CD4-positive, alpha-beta memory T cell (primary cell): Measurements from ENCODE around the gene LMF2. TPM values are rescaled to one million over a fixed set of nuclear protein-coding genes. Genes with fewer than 3 reads are reported as not detected.
A peak's percentile ranks its signal among the peaks of the same experiment; 100 is the strongest.

Experiments
- CTCF ChIA-PET: fragments of 350-600 bp; sonication (Branson Sonifier 250); formaldehyde crosslinking; loops from one replicate; lab custom pipeline; 2021; ENCODE audit warnings: inconsistent platforms; ENCODE audit not compliant: partially characterized antibody; lab: Charles Lee
- POLR2A ChIA-PET: fragments of 350-600 bp; sonication (Branson Sonifier 250); formaldehyde crosslinking; loops from one replicate; lab custom pipeline; 2021; ENCODE audit not compliant: partially characterized antibody; lab: Charles Lee
- DNase-seq, 5 donors: peaks; one replicate each; pipeline versions ENCODE4 v3.0.0 to v3.0.0-alpha.2; 2020 to 2022; ENCODE audit warnings: mixed read lengths in 1 of 5
- H3K27ac ChIP-seq: one replicate; pipeline ENCODE4 v1.7.0; 2013; ENCODE audit warnings: low read depth, low read length
- H3K27me3 ChIP-seq: 2 replicates; pipeline ENCODE4 v1.7.0; 2013; ENCODE audit warnings: mild to moderate bottlenecking, low read length, moderate library complexity; ENCODE audit not compliant: insufficient read depth
- H3K36me3 ChIP-seq: 2 replicates; pipeline ENCODE4 v1.7.0; 2013; ENCODE audit warnings: mild to moderate bottlenecking, low read length, moderate library complexity; ENCODE audit not compliant: insufficient read depth
- H3K4me1 ChIP-seq: 2 replicates; pipeline ENCODE4 v1.7.0; 2013; ENCODE audit warnings: mild to moderate bottlenecking, low read length, moderate library complexity; ENCODE audit not compliant: insufficient read depth
- H3K4me3 ChIP-seq, 2 donors: one replicate each; pipeline ENCODE4 v1.7.0; 2013; ENCODE audit warnings: low read length in 2 of 2, mild to moderate bottlenecking in 1 of 2
- H3K9me3 ChIP-seq, 2 donors: one replicate each; pipeline ENCODE4 v1.7.0; 2013; ENCODE audit warnings: low read length in 2 of 2, control low read depth in 1 of 2; ENCODE audit not compliant: control insufficient read depth in 1 of 2
- H3K27ac Mint-ChIP-seq, 7 donors: one replicate each; pipeline ENCODE4 v1.8.0; 2020 to 2021; ENCODE audit warnings: mixed read lengths in 7 of 7, mild to moderate bottlenecking in 6 of 7, inconsistent platforms in 3 of 7, moderate library complexity in 3 of 7
- H3K27me3 Mint-ChIP-seq, 2 donors: one replicate each; pipeline ENCODE4 v1.8.0; 2020 to 2021; ENCODE audit warnings: mixed read lengths in 2 of 2
- H3K36me3 Mint-ChIP-seq, 2 donors: one replicate each; pipeline ENCODE4 v1.8.0; 2020 to 2021; ENCODE audit warnings: mixed read lengths in 2 of 2, inconsistent platforms in 1 of 2, mild to moderate bottlenecking in 1 of 2
- H3K4me1 Mint-ChIP-seq, 4 donors: one replicate each; pipeline ENCODE4 v1.8.0; 2020 to 2021; ENCODE audit warnings: mixed read lengths in 4 of 4, mild to moderate bottlenecking in 1 of 4
- H3K4me3 Mint-ChIP-seq, 8 donors: one replicate each; pipeline ENCODE4 v1.8.0; 2020 to 2021; ENCODE audit warnings: mixed read lengths in 8 of 8, mild to moderate bottlenecking in 7 of 8, moderate library complexity in 6 of 8, inconsistent platforms in 3 of 8
- H3K9me3 Mint-ChIP-seq, 8 donors: one replicate each; pipeline ENCODE4 v1.8.0; 2020 to 2021; ENCODE audit warnings: mixed read lengths in 8 of 8, mild to moderate bottlenecking in 5 of 8, inconsistent platforms in 3 of 8, moderate library complexity in 1 of 8
- intact Hi-C: fragments of 100-400 bp; cut with micrococcal nuclease; formaldehyde crosslinking; loops from one replicate; pipeline ENCODE4 v1.15.1; 2023
- polyA plus RNA-seq, 2 donors: library from polyadenylated mRNA; unstranded; fragments of 300-500 nt; fragmentation: Illumina TruSeq; gene quantifications; one replicate each; pipeline ENCODE4 v1.2.3, GENCODE V29; 2021
- total RNA-seq, 2 experiments: library from RNA; stranded (reverse); gene quantifications; one replicate each; pipeline ENCODE4 v1.2.3, GENCODE V29; 2021

LMF2 gene
- total and polyA plus RNA-seq, 4 experiments from 2014 or later, result 21.7 to 155 (median 93.1) TPM

DNA sequence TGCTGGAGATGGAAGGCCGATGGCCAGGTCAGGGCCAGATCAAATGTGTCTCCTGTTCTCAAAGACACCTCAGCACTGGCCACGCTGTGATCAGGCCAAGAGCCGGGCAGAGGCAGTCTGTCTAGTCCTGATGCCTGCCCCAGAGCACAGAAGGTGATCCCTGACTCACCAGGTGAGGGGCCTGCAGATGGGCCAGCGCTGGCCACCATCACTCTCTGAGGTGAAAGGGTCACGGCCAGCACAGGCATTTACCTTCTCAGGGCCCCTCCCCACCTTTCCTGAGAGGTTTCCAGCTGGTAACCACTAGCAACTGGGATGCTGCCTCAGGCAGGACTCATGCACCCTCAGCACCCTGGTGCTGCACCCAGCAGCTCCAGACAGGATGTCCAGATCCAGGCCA is 35.5 kb downstream of the LMF2 start:
- POLR2A ChIA-PET, result interaction anchor here (0.9 to 8.1 kb wide), 10 partner anchors 11 to 228 kb away, joined by 3 to 71 read pairs (median 19); partner anchors contain the start of genes ADM2, HDAC10, LMF2 and NCAPH2
- CTCF ChIA-PET, result interaction anchor here (0.9 to 2.7 kb wide), 4 partner anchors 21 to 103 kb away, joined by 4 to 13 read pairs (median 5); partner anchors contain the start of gene SCO2
- intact Hi-C loops, result loop anchor here (5.0 to 10.0 kb wide), 2 partner anchors 110 to 217 kb away; partner anchors contain the start of genes CHKB and HDAC10
- H3K9me3 ChIP-seq, result no peaks in the 10 kb centered on the region
- H3K9me3 Mint-ChIP-seq, result no peaks in the 10 kb centered on the region
- no peak for DNase-seq
- H3K27ac Mint-ChIP-seq, result peak overlapping the region; percentile 65 to 98 (median 89)
- peak overlapping the region; percentile 59 to 97 (median 72) for H3K4me3 Mint-ChIP-seq
- peaks cover 64% of the 10 kb centered on the region for H3K4me1 ChIP-seq
- H3K4me3 ChIP-seq, result peak overlapping the region in 1 of 2 donors; percentile 1
- peak overlapping the region; percentile 75 for H3K27ac ChIP-seq
- peaks cover 32 to 73% (median 53%) of the 10 kb centered on the region in 4 donors for H3K4me1 Mint-ChIP-seq
- H3K27me3 ChIP-seq, result no peaks in the 10 kb centered on the region
- H3K27me3 Mint-ChIP-seq, result no peaks in the 10 kb centered on the region
- H3K36me3 ChIP-seq, result peaks cover 8% of the 10 kb centered on the region
- peaks cover 6 to 24% of the 10 kb centered on the region in 2 donors for H3K36me3 Mint-ChIP-seq

DNA sequence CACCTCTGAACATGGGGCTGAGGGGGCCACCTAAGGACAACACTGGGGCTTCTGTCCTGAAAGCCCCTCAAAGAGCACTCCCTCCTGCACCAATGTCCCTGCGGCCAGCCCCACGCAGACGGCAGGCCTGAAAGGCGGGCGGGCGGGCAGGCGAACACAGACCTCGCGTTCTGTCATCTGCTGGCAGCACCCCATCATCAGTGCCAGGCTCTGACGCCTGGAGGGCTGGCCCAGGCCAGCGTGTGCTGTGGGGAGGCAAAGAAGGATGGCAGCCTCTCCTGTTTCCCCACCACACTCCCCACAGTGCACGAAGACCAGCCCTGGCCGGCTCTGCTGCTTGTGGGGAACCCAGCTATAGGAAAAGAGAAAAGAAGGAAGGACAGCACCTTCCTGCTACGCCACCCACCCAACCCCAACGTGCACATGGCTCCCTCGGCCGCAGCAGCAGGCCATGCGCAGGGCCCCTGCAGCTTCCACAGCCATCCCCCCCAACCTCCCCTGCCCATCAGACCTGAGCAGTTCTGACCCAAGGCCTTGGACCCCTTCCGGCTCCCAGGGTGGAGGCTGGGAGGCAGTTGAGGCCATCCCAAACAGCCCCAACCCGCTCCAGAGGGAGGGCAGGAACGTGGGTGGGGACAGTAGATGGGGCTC is 36.2 kb downstream of the LMF2 start:
- peak overlapping the region; percentile 40 to 43 for H3K4me3 ChIP-seq
- H3K4me3 Mint-ChIP-seq, result peak overlapping the region; percentile 52 to 86 (median 82)
- H3K9me3 ChIP-seq, result no peaks in the 10 kb centered on the region
- H3K9me3 Mint-ChIP-seq, result no peaks in the 10 kb centered on the region
- H3K27me3 ChIP-seq, result no peaks in the 10 kb centered on the region
- ChIA-PET POLR2A (interaction anchor here (1.3 to 8.1 kb wide), 11 partner anchors 8 to 227 kb away, joined by 5 to 71 read pairs (median 21); partner anchors contain the start of genes ADM2, LMF2, NCAPH2 and SCO2), CTCF (interaction anchor here (1.2 to 3.8 kb wide), 9 partner anchors 8 to 149 kb away, joined by 3 to 29 read pairs (median 4); partner anchors contain the start of gene SCO2)
- DNase-seq, result peak in 1 of 5 donors; percentile 35
- peaks cover 15% of the 10 kb centered on the region for H3K36me3 ChIP-seq
- intact Hi-C loops, result loop anchor here (5.0 to 10.0 kb wide), 2 partner anchors 111 to 217 kb away; partner anchors contain the start of genes CHKB and HDAC10
- H3K4me1 ChIP-seq, result peaks cover 64% of the 10 kb centered on the region
- H3K36me3 Mint-ChIP-seq, result peaks cover 11 to 29% of the 10 kb centered on the region in 2 donors
- peak overlapping the region; percentile 89 to 98 (median 96) for H3K27ac Mint-ChIP-seq
- peaks cover 35 to 73% (median 54%) of the 10 kb centered on the region in 4 donors for H3K4me1 Mint-ChIP-seq
- peak overlapping the region; percentile 75 for H3K27ac ChIP-seq
- H3K27me3 Mint-ChIP-seq, result no peaks in the 10 kb centered on the region

DNA sequence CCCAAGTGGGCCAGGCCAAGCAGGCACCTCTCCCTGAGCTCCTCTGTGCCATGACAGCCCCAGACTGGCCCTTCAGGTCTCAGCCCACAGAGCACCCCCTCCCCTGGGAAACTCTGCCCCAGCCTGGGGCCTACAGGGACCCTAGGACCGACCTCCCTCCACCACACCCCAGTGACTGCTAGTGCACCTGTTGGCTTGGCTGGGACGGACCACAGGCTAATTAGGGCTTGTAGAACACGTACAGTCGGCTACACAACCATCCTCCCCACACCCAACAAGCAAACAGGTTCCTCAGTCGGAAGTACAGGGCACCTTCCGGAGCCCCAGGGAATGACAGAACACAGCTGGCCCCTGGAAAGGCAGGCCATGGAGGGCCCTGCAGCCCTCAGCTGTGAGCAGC is 37.0 kb downstream of the LMF2 start:
- Histone ChIP-seq H3K9me3 (no peaks in the 10 kb centered on the region), H3K36me3 (peaks cover 23% of the 10 kb centered on the region), H3K4me3 (peak overlapping the region; percentile 40 to 43), H3K4me1 (peaks cover 63% of the 10 kb centered on the region), H3K27ac (peak overlapping the region; percentile 75), H3K27me3 (no peaks in the 10 kb centered on the region)
- intact Hi-C loops, result loop anchor here (1.0 to 10.0 kb wide), 5 partner anchors 11 to 216 kb away; partner anchors contain the start of genes ADM2, CHKB and HDAC10
- peak overlapping the region; percentile 74 to 88 (median 84) for H3K4me3 Mint-ChIP-seq
- ChIA-PET CTCF (interaction anchor here (0.7 to 3.8 kb wide), 15 partner anchors 9 to 150 kb away, joined by 3 to 29 read pairs (median 4); partner anchors contain the start of genes SCO2 and SYCE3), POLR2A (interaction anchor here (0.7 to 8.1 kb wide), 30 partner anchors 9 to 279 kb away, joined by 3 to 71 read pairs (median 6); partner anchors contain the start of genes ADM2, ARSA, CHKB and HDAC10)
- H3K4me1 Mint-ChIP-seq, result peaks cover 35 to 71% (median 53%) of the 10 kb centered on the region in 4 donors
- peak in 1 of 5 donors; percentile 44 for DNase-seq
- peak overlapping the region; percentile 89 to 98 (median 96) for H3K27ac Mint-ChIP-seq
- no peaks in the 10 kb centered on the region for H3K27me3 Mint-ChIP-seq
- H3K36me3 Mint-ChIP-seq, result peaks cover 11 to 35% of the 10 kb centered on the region in 2 donors
- H3K9me3 Mint-ChIP-seq, result no peaks in the 10 kb centered on the region

DNA sequence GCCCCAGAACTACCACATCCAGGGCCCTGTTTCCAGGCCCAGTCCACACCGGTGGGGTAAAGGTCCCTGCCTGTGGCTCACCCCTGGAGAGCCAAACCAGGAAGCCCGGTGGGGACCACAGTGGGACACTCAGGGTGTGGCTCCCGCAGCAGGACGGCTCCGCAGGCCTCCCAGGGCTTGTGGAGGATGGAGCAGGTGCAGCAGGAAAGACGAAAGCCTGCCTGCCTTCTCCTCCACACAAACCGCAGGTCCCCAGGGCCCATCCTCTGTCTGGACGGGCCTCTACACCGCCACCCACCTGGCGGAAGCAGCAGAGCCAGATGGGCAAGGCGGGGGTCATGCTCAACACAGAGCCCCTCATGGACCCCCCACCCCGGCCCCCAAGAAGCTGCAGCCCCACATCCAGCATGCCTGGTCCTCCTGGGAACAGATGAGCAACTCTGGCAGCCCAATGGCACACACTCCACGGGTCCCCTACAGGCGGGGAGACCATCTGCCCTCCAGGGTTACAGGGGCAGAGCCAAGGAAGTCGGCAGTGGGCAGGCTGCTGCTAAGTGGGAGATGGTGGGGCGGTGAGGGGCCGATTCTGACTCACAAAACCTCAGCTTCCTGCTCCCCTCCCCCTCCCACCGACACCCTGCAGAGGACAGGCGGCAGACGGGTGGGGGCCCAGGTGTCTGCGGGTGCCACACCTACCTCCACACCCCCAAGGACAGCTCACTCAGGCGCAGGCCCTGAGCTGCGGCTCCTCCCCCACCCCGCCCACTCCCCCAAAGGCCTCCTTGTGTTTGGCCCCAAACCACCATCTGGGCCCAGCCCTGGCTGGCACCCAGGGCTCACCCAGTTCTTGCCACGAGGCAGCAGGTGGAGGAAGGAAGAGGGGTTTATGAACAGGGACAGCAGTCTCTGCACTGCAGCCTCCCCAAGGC is 37.9 kb downstream of the LMF2 start:
- H3K27me3 Mint-ChIP-seq, result no peaks in the 10 kb centered on the region
- peak overlapping the region; percentile 74 to 88 (median 84) for H3K4me3 Mint-ChIP-seq
- H3K4me1 ChIP-seq, result peaks cover 58% of the 10 kb centered on the region
- peak overlapping the region; percentile 42 to 51 for H3K4me3 ChIP-seq
- peak overlapping the region; percentile 75 for H3K27ac ChIP-seq
- peaks cover 32% of the 10 kb centered on the region for H3K36me3 ChIP-seq
- H3K9me3 Mint-ChIP-seq, result no peaks in the 10 kb centered on the region
- H3K9me3 ChIP-seq, result no peaks in the 10 kb centered on the region
- H3K27me3 ChIP-seq, result no peaks in the 10 kb centered on the region
- H3K36me3 Mint-ChIP-seq, result peaks cover 11 to 38% of the 10 kb centered on the region in 2 donors
- DNase-seq, result peak; percentile 96 to 99 (median 97)
- intact Hi-C loops, result loop anchor here (1.0 to 10.0 kb wide), 6 partner anchors 12 to 215 kb away; partner anchors contain the start of genes ADM2, CHKB and HDAC10
- POLR2A ChIA-PET, result interaction anchor here (0.7 to 8.1 kb wide), 34 partner anchors 10 to 279 kb away, joined by 3 to 71 read pairs (median 5); partner anchors contain the start of genes ADM2, ARSA, CHKB and HDAC10
- CTCF ChIA-PET, result interaction anchor here (0.7 to 3.8 kb wide), 15 partner anchors 10 to 279 kb away, joined by 3 to 29 read pairs (median 4); partner anchors contain the start of genes SCO2 and SYCE3
- peaks cover 35 to 69% (median 51%) of the 10 kb centered on the region in 4 donors for H3K4me1 Mint-ChIP-seq
- H3K27ac Mint-ChIP-seq, result peak overlapping the region; percentile 89 to 98 (median 96)

DNA sequence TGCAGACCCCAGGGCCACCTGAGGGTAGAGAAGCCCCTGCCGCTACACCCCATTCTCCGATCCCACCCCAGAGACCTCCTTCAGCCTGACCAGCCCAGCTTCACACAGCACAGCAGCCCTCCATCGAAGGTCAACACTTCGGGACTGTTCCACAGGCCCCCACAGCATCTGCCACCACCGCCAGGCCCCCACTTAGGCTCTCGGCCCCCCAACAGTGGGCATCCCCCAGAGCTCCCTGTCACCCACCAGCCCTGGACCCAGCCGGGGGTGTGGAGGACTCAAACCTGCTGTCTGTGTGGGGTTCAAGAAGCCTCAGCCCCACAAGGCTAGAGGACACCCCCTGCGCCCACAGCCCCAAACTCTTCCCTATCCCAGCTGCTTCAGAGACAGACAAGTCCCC is 38.9 kb downstream of the LMF2 start:
- peak overlapping the region; percentile 75 for H3K27ac ChIP-seq
- POLR2A ChIA-PET, result interaction anchor here (0.7 to 8.1 kb wide), 14 partner anchors 10 to 152 kb away, joined by 3 to 71 read pairs (median 8); partner anchors contain the start of genes ADM2, LMF2, NCAPH2 and SCO2
- Mint-ChIP-seq H3K9me3 (no peaks in the 10 kb centered on the region), H3K4me3 (peak overlapping the region in 6 of 8 donors; percentile 25 to 88 (median 82)), H3K27ac (peak overlapping the region; percentile 89 to 98 (median 96)), H3K36me3 (peaks cover 15 to 42% of the 10 kb centered on the region in 2 donors), H3K27me3 (no peaks in the 10 kb centered on the region), H3K4me1 (peaks cover 30 to 64% (median 46%) of the 10 kb centered on the region in 4 donors)
- peaks cover 41% of the 10 kb centered on the region for H3K36me3 ChIP-seq
- intact Hi-C loops, result loop anchor here (2.0 kb wide), 1 partner anchor 16 kb away; no protein-coding TSS in a partner anchor
- no peaks in the 10 kb centered on the region for H3K27me3 ChIP-seq
- no peak overlapping the region for H3K4me3 ChIP-seq
- no peak for DNase-seq
- CTCF ChIA-PET, result interaction anchor here (0.6 to 3.8 kb wide), 7 partner anchors 18 to 152 kb away, joined by 3 to 29 read pairs (median 6); partner anchors contain the start of genes SCO2 and SYCE3
- no peaks in the 10 kb centered on the region for H3K9me3 ChIP-seq
- H3K4me1 ChIP-seq, result peaks cover 55% of the 10 kb centered on the region
